ENCODE data around the gene ZNF263. TPM values are rescaled to one million over a fixed set of nuclear protein-coding genes. Genes with fewer than 3 reads are reported as not detected.

The ZNF263 gene
- total and polyA plus RNA-seq, 12 donors: 7.2 to 13.2 (median 9.2) TPM

GRCh38 chr16:3306078-3306477 is 22.8 kb downstream of the ZNF263 start:
- Histone ChIP-seq H3K27ac (peak overlapping the region; percentile 82 to 98 (median 93)), H3K27me3 (no peaks in the 10 kb centered on the region), H3K9me3 (peaks cover 0 to 91% (median 29%) of the 10 kb centered on the region in 11 donors), H3K36me3 (peaks cover 0 to 72% (median 35%) of the 10 kb centered on the region in 9 donors), H3K4me1 (peaks cover 0 to 27% (median 17%) of the 10 kb centered on the region in 9 donors), H3K4me3 (peak overlapping the region; percentile 49 to 89 (median 69))
- ATAC-seq: no peak
- no peak for DNase-seq
- TF ChIP-seq CTCF (IDR thresholded peaks at IDR 0.05): no peak
- WGBS, 2 donors: 56 to 58% methylated on average over 11 of the region's 11 CpGs
- intact Hi-C loops (cut with DNase I): loop anchor here in 5 of 10 donors (5.0 to 10.0 kb wide), 5 partner anchors 44 to 199 kb away; partner anchors contain the start of genes ZNF174 (in 3 of the 5), ZSCAN32 (in 3 of the 5) and CLUAP1 (in 2 of the 5)

GRCh38 chr16:3311496-3311895 is 28.2 kb downstream of the ZNF263 start:
- no peak overlapping the region for H3K27ac ChIP-seq
- H3K36me3 ChIP-seq: peaks cover 4 to 95% (median 59%) of the 10 kb centered on the region in 9 donors
- H3K9me3 ChIP-seq: peaks cover 0 to 100% (median 62%) of the 10 kb centered on the region in 11 donors
- no peaks in the 10 kb centered on the region for H3K27me3 ChIP-seq
- TF ChIP-seq CTCF (IDR thresholded peaks at IDR 0.05): no peak
- intact Hi-C loops (cut with DNase I): loop anchor here in 4 of 10 donors (10.0 kb wide), 4 partner anchors 63 to 123 kb away; partner anchors contain the start of genes ZNF174 (in 1 of the 4) and ZSCAN32 (in 1 of the 4)
- no peak for DNase-seq
- H3K4me3 ChIP-seq: no peak overlapping the region
- peaks cover 0 to 10% (median 6%) of the 10 kb centered on the region in 9 donors for H3K4me1 ChIP-seq
- peak in 1 of 8 donors; percentile 4 for ATAC-seq
- 97% methylated on average over 4 of the region's 4 CpGs for WGBS, 2 donors

- Histone ChIP-seq H3K9me3 (peaks cover 5 to 100% (median 98%) of the 10 kb centered on the region in 11 donors), H3K4me3 (no peak overlapping the region), H3K36me3 (peaks cover 12 to 79% (median 52%) of the 10 kb centered on the region in 9 donors), H3K4me1 (no peaks in the 10 kb centered on the region), H3K27ac (no peak overlapping the region), H3K27me3 (no peaks in the 10 kb centered on the region)
- ATAC-seq: no peak
- no peak for TF ChIP-seq CTCF (IDR thresholded peaks at IDR 0.05)
- 95 to 100% methylated on average over 3 of the region's 3 CpGs for WGBS, 2 donors
- intact Hi-C loops (cut with DNase I): loop anchor here in 5 of 10 donors (5.0 to 10.0 kb wide), 5 partner anchors 57 to 117 kb away; partner anchors contain the start of genes ZNF174 (in 1 of the 5) and ZSCAN32 (in 1 of the 5)
- DNase-seq: no peak
Observed at GRCh38 chr16:3317315-3317999, 34.2 kb downstream of the ZNF263 start.

GRCh38 chr16:3321816-3322215 is 38.5 kb downstream of the ZNF263 start:
- no peak for ATAC-seq
- no peak for TF ChIP-seq CTCF (IDR thresholded peaks at IDR 0.05)
- no peak overlapping the region for H3K27ac ChIP-seq
- peaks cover 10 to 35% (median 20%) of the 10 kb centered on the region in 9 donors for H3K36me3 ChIP-seq
- intact Hi-C loops (cut with DNase I): no loop called here
- H3K4me1 ChIP-seq: no peaks in the 10 kb centered on the region
- 69% methylated on average over 2 of the region's 2 CpGs for WGBS, 2 donors
- DNase-seq: no peak
- H3K4me3 ChIP-seq: no peak overlapping the region
- peaks cover 5 to 97% (median 59%) of the 10 kb centered on the region in 11 donors for H3K9me3 ChIP-seq
- H3K27me3 ChIP-seq: no peaks in the 10 kb centered on the region
